Fibroblast of lung (primary cell): ENCODE data around the gene MUC12. TPM values are rescaled to one million over a fixed set of nuclear protein-coding genes. Genes with fewer than 3 reads are reported as not detected.
"Not testable (repeated sequence)": the region's sequence is repeated elsewhere in the genome, so short reads cannot be mapped to it uniquely, and the experiment has no call there.

Experiments
- DNase-seq, 2 donors: peaks; one replicate each; pipeline versions ENCODE4 v3.0.0 to v3.0.0-alpha.2; 2010; ENCODE audit warnings: low read depth in 2 of 2
- H2AFZ ChIP-seq: 2 replicates; pipeline ENCODE4 v1.5.1; 2012; ENCODE audit warnings: low read length, control low read depth, inconsistent platforms
- H3K27ac ChIP-seq: 2 replicates; pipeline ENCODE4 v1.5.1; 2011; ENCODE audit warnings: low read length, control low read depth; ENCODE audit not compliant: insufficient read depth
- H3K27me3 ChIP-seq: 2 replicates; pipeline ENCODE4 v1.5.1; 2011; ENCODE audit warnings: mild to moderate bottlenecking, low read length; ENCODE audit not compliant: control insufficient read depth, insufficient read depth
- H3K36me3 ChIP-seq: 2 replicates; pipeline ENCODE4 v1.5.1; 2011; ENCODE audit warnings: low read length; ENCODE audit not compliant: control insufficient read depth, insufficient read depth
- H3K4me1 ChIP-seq: 2 replicates; pipeline ENCODE4 v1.5.1; 2011; ENCODE audit warnings: low read length; ENCODE audit not compliant: control insufficient read depth, insufficient read depth; ENCODE audit errors: extremely low read depth
- H3K4me2 ChIP-seq: 2 replicates; pipeline ENCODE4 v1.5.1; 2011; ENCODE audit warnings: low read length, control low read depth; ENCODE audit not compliant: insufficient read depth; ENCODE audit errors: extremely low read depth
- H3K4me3 ChIP-seq, 4 experiments: fragments of 200-600 bp in 1 of 4; sonication (generic) in 1 of 4; replicated peaks in 1 of 4; 2 replicates each; pipeline ENCODE4 v1.5.1; 2011 to 2016; ENCODE audit warnings: low read length in 4 of 4, low read depth in 3 of 4, mild to moderate bottlenecking in 3 of 4, control low read depth in 2 of 4, inconsistent platforms in 1 of 4, mixed read lengths in 1 of 4; ENCODE audit not compliant: insufficient read depth in 1 of 4; ENCODE audit errors: control extremely low read depth in 1 of 4
- H3K79me2 ChIP-seq: 2 replicates; pipeline ENCODE4 v1.5.1; 2012; ENCODE audit warnings: mild to moderate bottlenecking, low read length, inconsistent platforms; ENCODE audit not compliant: control insufficient read depth, insufficient read depth
- H3K9ac ChIP-seq: 2 replicates; pipeline ENCODE4 v1.5.1; 2011; ENCODE audit warnings: mild to moderate bottlenecking, low read length, control low read depth; ENCODE audit not compliant: insufficient read depth
- H3K9me3 ChIP-seq: 2 replicates; pipeline ENCODE4 v1.5.1; 2012; ENCODE audit warnings: low read depth, low read length; ENCODE audit not compliant: control insufficient read depth, insufficient read depth
- H4K20me1 ChIP-seq: 2 replicates; pipeline ENCODE4 v1.5.1; 2011; ENCODE audit warnings: low read length; ENCODE audit not compliant: control insufficient read depth, insufficient read depth; ENCODE audit errors: extremely low read depth
- CTCF ChIP-seq, 2 donors: IDR thresholded peaks in 1 of 2; conservative IDR thresholded peaks in 1 of 2; 1 replicate in 1 of 2; 2 replicates in 1 of 2; pipeline ENCODE4 v1.5.1; 2011 to 2012; ENCODE audit warnings: low read length in 2 of 2, control low read depth in 1 of 2, inconsistent platforms in 1 of 2, low read depth in 1 of 2, mild to moderate bottlenecking in 1 of 2
- EZH2 ChIP-seq: IDR thresholded peaks from 2 replicates; pipeline ENCODE4 v1.5.1; 2012; ENCODE audit warnings: low read length, control low read depth, mild to moderate bottlenecking; ENCODE audit errors: missing control alignments
- polyA minus RNA-seq: library from RNA; depleted of rRNA, polyadenylated mRNA; stranded (reverse); fragments of >200 nt; gene quantifications from 2 replicates; pipeline ENCODE4 v1.2.3, GENCODE V29; 2011; ENCODE audit warnings: low replicate concordance
- polyA plus RNA-seq, 2 donors: library from polyadenylated mRNA; depleted of rRNA in 1 of 2; stranded (reverse) in 1 of 2; unstranded in 1 of 2; fragments of >200 nt; gene quantifications; 2 replicates each; pipeline ENCODE4 v1.2.1, GENCODE V29; 2011 to 2012; ENCODE audit warnings: missing spikeins in 1 of 2
- total RNA-seq: library from RNA; depleted of rRNA; stranded (reverse); fragments of >200 nt; gene quantifications from 2 replicates; pipeline ENCODE4 v1.2.1, GENCODE V29; 2014

The MUC12 gene
- 0.50 and 0.51 TPM in 2 replicates for total RNA-seq
- 0.95 and 1.6 TPM in 2 replicates for polyA plus RNA-seq
- polyA plus RNA-seq (2012) = 3.7 and 6.7 TPM in 2 replicates
- 1.5 and 3.4 TPM in 2 replicates for polyA minus RNA-seq

GRCh38 chr7:100969066-100969615 lies at the start of gene MUC12:
TSS of gene MUC12 (plus strand) at chr7:100969565. CDS start at chr7:100969623, 58 bp downstream.
- Histone ChIP-seq H3K9me3 (no peaks in the 10 kb centered on the region), H4K20me1 (no peaks in the 10 kb centered on the region), H2AFZ (no peak within 1 kb of the TSS), H3K27me3 (peaks cover 36% of the 10 kb centered on the region), H3K4me2 (no peak within 1 kb of the TSS), H3K36me3 (no peaks in the 10 kb centered on the region), H3K27ac (no peak within 1 kb of the TSS), H3K79me2 (no peaks in the 10 kb centered on the region), H3K4me3 (no peak within 1 kb of the TSS), H3K9ac (no peak within 1 kb of the TSS), H3K4me1 (no peaks in the 10 kb centered on the region)
- TF ChIP-seq EZH2 = no peak
- TF ChIP-seq CTCF (conservative IDR thresholded peaks at IDR 0.05 in 1 of 2, IDR thresholded peaks at IDR 0.05 in 1 of 2; ENCODE audit: low read depth in 1 of 2, low read length in 2 of 2) = no peak
- DNase-seq = no peak

- H3K27me3 ChIP-seq, H2AFZ ChIP-seq, H3K79me2 ChIP-seq, H3K4me1 ChIP-seq, H3K4me3 ChIP-seq, H3K9me3 ChIP-seq, H4K20me1 ChIP-seq, H3K36me3 ChIP-seq, H3K9ac ChIP-seq, H3K4me2 ChIP-seq, H3K27ac ChIP-seq, DNase-seq: not testable (repeated sequence)
These were observed 49.5 kb upstream of the MUC12 start for GRCh38 chr7:100919779-100920437.

GRCh38 chr7:100921039-100921438 lies 48.3 kb upstream of the MUC12 start:
- Histone ChIP-seq H3K4me3 (no peak overlapping the region), H3K36me3 (no peaks in the 10 kb centered on the region), H3K9me3 (no peaks in the 10 kb centered on the region), H3K79me2 (no peaks in the 10 kb centered on the region), H3K4me2 (no peak overlapping the region), H3K9ac (no peak overlapping the region), H4K20me1 (no peaks in the 10 kb centered on the region), H3K4me1 (no peaks in the 10 kb centered on the region), H3K27me3 (no peaks in the 10 kb centered on the region), H3K27ac (no peak overlapping the region), H2AFZ (no peak overlapping the region)
- DNase-seq = no peak
- TF ChIP-seq CTCF (conservative IDR thresholded peaks at IDR 0.05 in 1 of 2, IDR thresholded peaks at IDR 0.05 in 1 of 2; ENCODE audit: low read depth in 1 of 2, low read length in 2 of 2) (no peak), EZH2 (no peak)

- H3K27ac ChIP-seq, H3K9me3 ChIP-seq, H3K9ac ChIP-seq, H3K36me3 ChIP-seq, H4K20me1 ChIP-seq, H3K4me3 ChIP-seq, DNase-seq, H3K27me3 ChIP-seq, H2AFZ ChIP-seq, H3K79me2 ChIP-seq, H3K4me2 ChIP-seq, H3K4me1 ChIP-seq: not testable (repeated sequence)
These were observed 45.7 kb upstream of the MUC12 start for GRCh38 chr7:100923616-100924015.
